ENCODE measurements around the gene SRGAP3.

Gene SRGAP3

GRCh38 chr3:9223672-9224071 is 25.8 kb downstream of the SRGAP3 start:
- DNase-seq: no peak

GRCh38 chr3:9222956-9223639 is 26.3 kb downstream of the SRGAP3 start:
- DNase-seq: no peak

GRCh38 chr3:9222049-9222448 is 27.4 kb downstream of the SRGAP3 start:
- no peak for DNase-seq

GRCh38 chr3:9218514-9218846 is 31.0 kb downstream of the SRGAP3 start:
- DNase-seq: no peak

- no peak for DNase-seq
These were observed 31.5 kb downstream of the SRGAP3 start for GRCh38 chr3:9217784-9218513.

- no peak for DNase-seq
These were observed 32.7 kb downstream of the SRGAP3 start for GRCh38 chr3:9216736-9217135.

GRCh38 chr3:9214599-9214998 is 34.8 kb downstream of the SRGAP3 start:
- no peak for DNase-seq

GRCh38 chr3:9214185-9214584 is 35.3 kb downstream of the SRGAP3 start:
- DNase-seq: no peak

GRCh38 chr3:9213019-9213634 is 36.3 kb downstream of the SRGAP3 start:
- no peak for DNase-seq

GRCh38 chr3:9211155-9211950 is 38.1 kb downstream of the SRGAP3 start:
- DNase-seq: no peak

GRCh38 chr3:9209777-9210176 is 39.7 kb downstream of the SRGAP3 start:
- DNase-seq: no peak

GRCh38 chr3:9208605-9209152 is 40.8 kb downstream of the SRGAP3 start:
- no peak for DNase-seq

GRCh38 chr3:9207116-9207763 is 42.2 kb downstream of the SRGAP3 start:
- DNase-seq: no peak

GRCh38 chr3:9206287-9206686 is 43.2 kb downstream of the SRGAP3 start:
- no peak for DNase-seq

GRCh38 chr3:9205345-9206143 is 43.9 kb downstream of the SRGAP3 start:
- no peak for DNase-seq

GRCh38 chr3:9204253-9204992 is 45.0 kb downstream of the SRGAP3 start:
- no peak for DNase-seq

GRCh38 chr3:9203317-9203716 is 46.1 kb downstream of the SRGAP3 start:
- DNase-seq: no peak

- DNase-seq: no peak
These were observed 46.9 kb downstream of the SRGAP3 start for GRCh38 chr3:9202546-9202945.

- DNase-seq: no peak
These were observed 47.5 kb downstream of the SRGAP3 start for GRCh38 chr3:9201955-9202354.

GRCh38 chr3:9201266-9201665 is 48.2 kb downstream of the SRGAP3 start:
- DNase-seq: no peak

- no peak for DNase-seq
These were observed 49.7 kb downstream of the SRGAP3 start for GRCh38 chr3:9199775-9200174.

All from cortex of kidney (tissue), 1 donor.